Chondrocyte (in vitro differentiated cells): ENCODE data around the gene LENG8. TPM values are rescaled to one million over a fixed set of nuclear protein-coding genes. Genes with fewer than 3 reads are reported as not detected.
A peak's percentile ranks its signal among the peaks of the same experiment; 100 is the strongest.

Experiments used
- DNase-seq: peaks from one replicate; pipeline ENCODE4 v3.0.0; 2021; ENCODE audit warnings: mixed read lengths, low spot score
- H3K27ac Mint-ChIP-seq: one replicate; pipeline ENCODE4 v1.8.0; 2021; ENCODE audit warnings: mild to moderate bottlenecking, moderate library complexity, mixed read lengths; ENCODE audit not compliant: unreplicated experiment
- H3K27me3 Mint-ChIP-seq: 2 replicates; pipeline ENCODE4 v1.8.0; 2021; ENCODE audit warnings: low read depth, mixed read lengths
- H3K36me3 Mint-ChIP-seq: 2 replicates; pipeline ENCODE4 v1.8.0; 2021; ENCODE audit warnings: low read depth, mixed read lengths
- H3K4me1 Mint-ChIP-seq: 2 replicates; pipeline ENCODE4 v1.8.0; 2021; ENCODE audit warnings: low read depth, mild to moderate bottlenecking, mixed read lengths
- H3K4me3 Mint-ChIP-seq: one replicate; pipeline ENCODE4 v1.8.0; 2021; ENCODE audit warnings: mild to moderate bottlenecking, moderate library complexity, mixed read lengths; ENCODE audit not compliant: unreplicated experiment
- H3K9me3 Mint-ChIP-seq: 2 replicates; pipeline ENCODE4 v1.8.0; 2021; ENCODE audit warnings: low read depth, mixed read lengths
- CTCF ChIP-seq: fragments of 200-600 bp; sonication (generic); IDR thresholded peaks from 2 replicates; pipeline ENCODE4 v1.5.0; 2021; ENCODE audit warnings: antibody characterized with exemption, mild to moderate bottlenecking, moderate library complexity
- total RNA-seq: library from RNA; stranded (reverse); gene quantifications from 3 replicates; pipeline ENCODE4 v1.2.1, GENCODE V29; 2021

The LENG8 gene
- total RNA-seq, 1 donor from 2014 or later: 110 TPM

DNA sequence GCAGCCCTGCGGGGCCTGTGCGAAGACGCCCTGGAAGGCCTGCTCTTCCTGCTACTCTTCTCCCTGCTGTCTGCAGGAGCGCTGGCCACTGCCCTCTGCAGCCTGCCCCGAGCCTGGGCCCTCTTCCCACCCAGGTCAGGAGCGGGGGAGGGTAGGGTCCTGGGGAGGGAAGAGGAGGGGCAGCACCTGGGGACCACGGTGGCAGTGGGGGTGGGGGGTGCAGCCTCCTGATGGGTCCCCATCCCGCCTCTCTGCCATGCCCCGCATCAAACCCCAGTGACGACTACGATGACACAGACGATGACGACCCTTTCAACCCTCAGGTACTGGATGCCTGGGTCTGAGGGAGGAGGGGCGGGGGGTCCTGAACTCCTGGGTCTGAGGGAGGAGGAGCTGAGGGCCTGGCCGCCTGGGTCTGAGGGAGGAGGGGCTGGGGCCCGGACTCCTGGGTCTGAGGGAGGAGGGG lies 13.4 kb upstream of the LENG8 start:
- H3K4me3 Mint-ChIP-seq: no peak overlapping the region
- TF ChIP-seq CTCF: no peak
- H3K27ac Mint-ChIP-seq: no peak overlapping the region
- DNase-seq: no peak
- peaks cover 13% of the 10 kb centered on the region for H3K4me1 Mint-ChIP-seq
- H3K9me3 Mint-ChIP-seq: no peaks in the 10 kb centered on the region
- H3K27me3 Mint-ChIP-seq: no peaks in the 10 kb centered on the region
- no peaks in the 10 kb centered on the region for H3K36me3 Mint-ChIP-seq

- DNase-seq: no peak
- Mint-ChIP-seq H3K36me3 (no peaks in the 10 kb centered on the region), H3K4me3 (peak overlapping the region; percentile 4), H3K4me1 (peaks cover 10% of the 10 kb centered on the region), H3K27ac (no peak overlapping the region), H3K27me3 (no peaks in the 10 kb centered on the region), H3K9me3 (no peaks in the 10 kb centered on the region)
- TF ChIP-seq CTCF: no peak
These were observed 12.9 kb upstream of the LENG8 start for GRCh38 chr19:54436031-54436523.

DNA sequence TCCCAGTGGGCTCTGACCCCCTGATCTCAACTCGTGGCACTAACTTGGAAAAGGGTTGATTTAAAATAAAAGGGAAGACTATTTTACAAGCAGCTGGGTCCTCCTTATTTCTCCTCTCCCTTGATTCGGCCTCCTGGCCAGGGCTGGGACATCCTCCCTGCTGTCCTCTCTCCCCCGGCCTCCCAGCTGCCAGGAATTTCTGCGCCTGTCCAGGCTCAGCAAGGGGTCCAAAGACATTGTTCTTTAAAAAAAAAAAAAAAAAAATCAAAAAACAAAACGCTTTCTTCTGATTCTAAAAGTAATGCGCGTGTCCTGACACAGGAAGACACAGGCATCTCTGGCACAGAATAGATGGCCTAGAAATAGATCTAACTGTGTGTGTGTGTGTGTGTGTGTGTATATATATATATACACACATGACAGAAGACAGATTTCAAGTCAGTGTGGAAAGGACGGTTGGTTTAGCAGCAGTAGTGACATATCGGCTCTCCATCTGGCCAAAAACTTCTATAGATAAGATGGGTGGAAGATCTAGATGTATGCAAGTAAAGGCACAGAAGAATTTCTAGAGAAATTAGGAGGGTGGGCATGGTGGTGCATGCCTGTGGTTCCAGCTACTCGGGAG lies 12.3 kb upstream of the LENG8 start:
- TF ChIP-seq CTCF: no peak
- no peak overlapping the region for H3K27ac Mint-ChIP-seq
- no peaks in the 10 kb centered on the region for H3K36me3 Mint-ChIP-seq
- no peaks in the 10 kb centered on the region for H3K27me3 Mint-ChIP-seq
- peaks cover 4% of the 10 kb centered on the region for H3K4me1 Mint-ChIP-seq
- peak overlapping the region; percentile 4 for H3K4me3 Mint-ChIP-seq
- no peaks in the 10 kb centered on the region for H3K9me3 Mint-ChIP-seq
- DNase-seq: no peak

DNA sequence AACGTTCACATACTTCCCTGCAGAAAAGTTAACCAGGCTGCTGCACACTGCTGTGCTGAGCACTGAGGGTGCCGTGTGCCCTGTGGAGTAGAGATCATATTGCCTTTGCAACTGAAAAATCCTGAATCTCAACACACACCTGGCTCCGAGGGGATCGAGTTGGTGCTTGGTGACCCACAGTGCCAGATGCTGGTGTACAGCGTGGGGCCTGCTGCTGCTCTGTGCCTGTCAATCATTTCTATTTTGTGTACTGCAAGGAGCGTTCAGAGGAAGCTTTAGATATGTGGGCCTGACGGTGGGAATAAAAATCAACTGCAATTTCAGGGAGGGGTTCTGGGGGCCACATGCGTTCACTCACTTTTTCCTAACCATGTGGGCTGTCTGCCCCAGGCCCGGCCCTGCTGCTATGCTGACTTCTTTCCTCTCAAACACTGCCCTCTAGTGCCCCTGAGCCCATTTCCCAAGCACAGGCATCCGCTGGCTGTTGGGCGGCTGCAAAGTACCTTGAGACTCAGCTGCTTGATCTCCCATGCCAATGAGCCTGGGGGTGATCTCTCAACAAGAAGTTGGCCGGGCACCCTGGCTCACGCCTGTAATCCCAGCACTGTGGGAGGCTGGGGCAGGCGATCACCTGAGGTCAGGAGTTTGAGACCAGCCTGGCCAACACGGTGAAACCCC lies 9.7 kb upstream of the LENG8 start:
- TF ChIP-seq CTCF: peak; percentile 70
- peaks cover 2% of the 10 kb centered on the region for H3K4me1 Mint-ChIP-seq
- no peaks in the 10 kb centered on the region for H3K27me3 Mint-ChIP-seq
- H3K27ac Mint-ChIP-seq: no peak overlapping the region
- H3K9me3 Mint-ChIP-seq: no peaks in the 10 kb centered on the region
- peaks cover 8% of the 10 kb centered on the region for H3K36me3 Mint-ChIP-seq
- no peak for DNase-seq
- H3K4me3 Mint-ChIP-seq: no peak overlapping the region

- TF ChIP-seq CTCF: no peak
- no peak overlapping the region for H3K4me3 Mint-ChIP-seq
- peaks cover 2% of the 10 kb centered on the region for H3K4me1 Mint-ChIP-seq
- no peaks in the 10 kb centered on the region for H3K27me3 Mint-ChIP-seq
- no peak overlapping the region for H3K27ac Mint-ChIP-seq
- peaks cover 13% of the 10 kb centered on the region for H3K36me3 Mint-ChIP-seq
- H3K9me3 Mint-ChIP-seq: no peaks in the 10 kb centered on the region
- DNase-seq: no peak
These were observed 8.4 kb upstream of the LENG8 start for GRCh38 chr19:54440641-54441040.
